Astrocyte (in vitro differentiated cells and primary cell): Measurements from ENCODE around the gene C21orf91. TPM values are rescaled to one million over a fixed set of nuclear protein-coding genes. Genes with fewer than 3 reads are reported as not detected.

Source experiments
- DNase-seq: peaks from one replicate; pipeline ENCODE4 v3.0.0-alpha.2; 2010; ENCODE audit warnings: low read depth
- FAIRE-seq: peaks from 2 replicates; lab custom pipeline; 2011; peaks lifted over from hg19 to GRCh38; lab: Jason Lieb, UNC
- H2AFZ ChIP-seq: 2 replicates; pipeline ENCODE4 v1.6.0; 2012; ENCODE audit warnings: low read depth, low read length, inconsistent platforms
- H3K27ac ChIP-seq: 2 replicates; pipeline ENCODE4 v1.5.1; 2011; ENCODE audit warnings: low read depth, low read length, inconsistent platforms
- H3K27me3 ChIP-seq: 2 replicates; pipeline ENCODE4 v1.6.0; 2011; ENCODE audit warnings: low read length, inconsistent platforms; ENCODE audit not compliant: insufficient read depth
- H3K36me3 ChIP-seq: 2 replicates; pipeline ENCODE4 v1.5.1; 2011; ENCODE audit warnings: low read length, inconsistent platforms; ENCODE audit not compliant: insufficient read depth
- H3K4me1 ChIP-seq: 2 replicates; pipeline ENCODE4 v1.5.1; 2011; ENCODE audit warnings: low read length, inconsistent platforms; ENCODE audit not compliant: insufficient read depth
- H3K4me2 ChIP-seq: 2 replicates; pipeline ENCODE4 v1.6.0; 2012; ENCODE audit warnings: low read length, inconsistent platforms
- H3K4me3 ChIP-seq: 2 replicates; pipeline ENCODE4 v1.5.1; 2011; ENCODE audit warnings: low read depth, mild to moderate bottlenecking, low read length, inconsistent platforms; ENCODE audit not compliant: insufficient read depth
- H3K79me2 ChIP-seq: 2 replicates; pipeline ENCODE4 v1.6.0; 2012; ENCODE audit warnings: mild to moderate bottlenecking, low read length, inconsistent platforms; ENCODE audit not compliant: insufficient read depth
- H3K9ac ChIP-seq: 2 replicates; pipeline ENCODE4 v1.6.0; 2012; ENCODE audit warnings: mild to moderate bottlenecking, low read length, inconsistent platforms
- H3K9me3 ChIP-seq: 2 replicates; pipeline ENCODE4 v1.5.1; 2012; ENCODE audit warnings: low read depth, mild to moderate bottlenecking, low read length, inconsistent platforms; ENCODE audit not compliant: insufficient read depth
- H4K20me1 ChIP-seq: 2 replicates; pipeline ENCODE4 v1.6.0; 2012; ENCODE audit warnings: low read length, inconsistent platforms; ENCODE audit not compliant: insufficient read depth
- H3K27ac Mint-ChIP-seq: one replicate; pipeline ENCODE4 v1.8.0; 2021; ENCODE audit warnings: mild to moderate bottlenecking, mixed read lengths; ENCODE audit not compliant: unreplicated experiment
- H3K27me3 Mint-ChIP-seq: one replicate; pipeline ENCODE4 v1.8.0; 2021; ENCODE audit warnings: low read depth, mixed read lengths; ENCODE audit not compliant: unreplicated experiment
- H3K36me3 Mint-ChIP-seq: one replicate; pipeline ENCODE4 v1.8.0; 2021; ENCODE audit warnings: low read depth, mixed read lengths; ENCODE audit not compliant: unreplicated experiment
- H3K4me1 Mint-ChIP-seq: one replicate; pipeline ENCODE4 v1.8.0; 2021; ENCODE audit warnings: low read depth, mixed read lengths; ENCODE audit not compliant: unreplicated experiment
- H3K4me3 Mint-ChIP-seq: one replicate; pipeline ENCODE4 v1.8.0; 2021; ENCODE audit warnings: mild to moderate bottlenecking, moderate library complexity, mixed read lengths; ENCODE audit not compliant: unreplicated experiment
- H3K9me3 Mint-ChIP-seq: one replicate; pipeline ENCODE4 v1.8.0; 2021; ENCODE audit warnings: mild to moderate bottlenecking, mixed read lengths; ENCODE audit not compliant: unreplicated experiment
- CTCF ChIP-seq: IDR thresholded peaks from 2 replicates; pipeline ENCODE4 v1.5.1; 2011; ENCODE audit warnings: low read depth, mild to moderate bottlenecking, inconsistent platforms, low read length, moderate library complexity; ENCODE audit not compliant: insufficient read depth
- EZH2 ChIP-seq: IDR thresholded peaks from 2 replicates; pipeline ENCODE4 v1.6.1; 2012; ENCODE audit warnings: mild to moderate bottlenecking, low read length, inconsistent platforms; ENCODE audit not compliant: insufficient read depth
- total RNA-seq: library from RNA; stranded (reverse); gene quantifications from 2 replicates; pipeline ENCODE4 v1.2.1, GENCODE V29; 2021

The C21orf91 gene
- total RNA-seq, 1 donor from 2014 or later = 31.9 TPM

DNA sequence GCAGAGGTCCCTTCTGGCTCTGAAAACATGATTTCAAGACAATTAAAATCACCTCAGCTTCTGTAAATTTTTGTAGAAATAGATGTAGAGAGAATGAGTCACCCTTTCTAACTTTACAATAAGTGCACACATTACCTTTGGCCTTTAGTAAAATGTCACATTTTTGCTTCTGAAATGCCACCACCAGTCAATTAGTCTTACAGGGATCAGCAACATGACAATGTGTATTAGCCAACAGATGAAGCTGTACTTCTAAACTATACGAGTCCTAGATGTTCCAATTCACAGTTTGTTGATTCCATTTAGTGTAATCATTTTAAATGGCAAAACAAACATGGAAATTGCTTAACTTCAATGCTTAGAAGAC is 23.1 kb downstream of the C21orf91 start:
- Histone ChIP-seq H3K79me2 (peaks cover 6% of the 10 kb centered on the region), H3K27me3 (no peaks in the 10 kb centered on the region), H3K9me3 (no peaks in the 10 kb centered on the region), H2AFZ (no peak overlapping the region), H3K4me3 (no peak overlapping the region), H3K4me1 (no peaks in the 10 kb centered on the region), H3K27ac (no peak overlapping the region), H4K20me1 (peaks cover 4% of the 10 kb centered on the region), H3K36me3 (peaks cover 3% of the 10 kb centered on the region), H3K9ac (no peak overlapping the region), H3K4me2 (no peak overlapping the region)
- DNase-seq (no peak), FAIRE-seq (no peak)
- H3K4me3 Mint-ChIP-seq = no peak overlapping the region
- H3K36me3 Mint-ChIP-seq = peaks cover 11% of the 10 kb centered on the region
- no peaks in the 10 kb centered on the region for H3K27me3 Mint-ChIP-seq
- no peak for TF ChIP-seq CTCF
- no peak for TF ChIP-seq EZH2
- peaks cover 14% of the 10 kb centered on the region for H3K4me1 Mint-ChIP-seq
- H3K9me3 Mint-ChIP-seq = no peaks in the 10 kb centered on the region
- H3K27ac Mint-ChIP-seq = no peak overlapping the region

DNA sequence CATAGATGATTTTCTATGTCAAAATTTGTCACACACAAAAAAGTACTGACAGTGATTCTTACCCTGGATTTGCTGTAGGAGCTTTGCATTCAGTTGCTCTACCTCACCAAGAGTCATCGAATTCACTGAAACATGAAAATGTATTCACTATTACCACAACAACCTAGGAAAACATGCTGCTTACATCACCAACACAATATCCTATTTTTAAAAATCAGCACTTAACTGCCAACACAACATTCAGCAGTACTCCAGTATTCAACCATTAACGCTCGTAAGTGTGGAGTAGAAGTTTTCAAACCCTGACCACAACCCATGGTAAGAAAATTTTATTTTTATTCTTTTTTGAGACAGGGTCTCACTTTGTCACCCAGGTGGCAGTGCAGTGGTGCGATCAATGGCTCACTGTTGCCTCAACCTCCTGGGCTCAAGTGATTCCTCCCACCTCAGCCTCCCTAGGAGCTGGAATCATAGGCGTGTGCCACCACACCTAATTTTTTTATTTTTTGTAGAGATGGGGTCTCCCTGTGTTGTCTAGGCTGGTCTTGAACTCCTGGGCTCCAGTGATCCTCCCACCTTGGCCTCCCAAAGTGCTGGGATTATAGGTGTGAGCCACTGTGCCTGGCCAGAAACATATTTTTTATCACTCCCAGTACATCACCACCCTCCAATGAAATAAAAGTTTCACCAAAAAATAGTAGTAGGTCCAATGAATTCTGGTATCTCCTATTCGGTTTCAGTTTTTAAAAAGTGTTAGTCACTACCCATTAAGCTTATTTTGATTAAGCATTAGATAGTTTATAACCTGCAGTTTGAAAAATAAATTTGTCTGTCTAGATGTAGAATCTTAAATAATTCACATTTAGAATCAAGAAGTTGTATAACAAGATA is 23.8 kb downstream of the C21orf91 start:
- Histone ChIP-seq H3K27me3 (no peaks in the 10 kb centered on the region), H3K4me2 (no peak overlapping the region), H3K9ac (no peak overlapping the region), H3K79me2 (peaks cover 6% of the 10 kb centered on the region), H4K20me1 (peaks cover 4% of the 10 kb centered on the region), H3K27ac (no peak overlapping the region), H3K36me3 (peaks cover 3% of the 10 kb centered on the region), H2AFZ (no peak overlapping the region), H3K4me1 (no peaks in the 10 kb centered on the region), H3K9me3 (no peaks in the 10 kb centered on the region), H3K4me3 (no peak overlapping the region)
- no peaks in the 10 kb centered on the region for H3K9me3 Mint-ChIP-seq
- H3K4me3 Mint-ChIP-seq = no peak overlapping the region
- TF ChIP-seq EZH2 = no peak
- FAIRE-seq = no peak
- no peaks in the 10 kb centered on the region for H3K27me3 Mint-ChIP-seq
- DNase-seq = no peak
- peaks cover 14% of the 10 kb centered on the region for H3K4me1 Mint-ChIP-seq
- peaks cover 11% of the 10 kb centered on the region for H3K36me3 Mint-ChIP-seq
- no peak overlapping the region for H3K27ac Mint-ChIP-seq

- H3K27ac ChIP-seq = no peak overlapping the region
- peaks cover 3% of the 10 kb centered on the region for H3K36me3 ChIP-seq
- no peaks in the 10 kb centered on the region for H3K9me3 Mint-ChIP-seq
Observed at GRCh38 chr21:17794518-17795145, 24.5 kb downstream of the C21orf91 start.

More at GRCh38 chr21:17794518-17795145, 24.5 kb downstream of the C21orf91 start:
- no peak for DNase-seq
- Histone ChIP-seq H3K27me3 (no peaks in the 10 kb centered on the region), H3K9ac (no peak overlapping the region), H3K4me1 (no peaks in the 10 kb centered on the region), H4K20me1 (peaks cover 4% of the 10 kb centered on the region), H3K4me3 (no peak overlapping the region), H3K4me2 (no peak overlapping the region), H2AFZ (no peak overlapping the region), H3K79me2 (peaks cover 3% of the 10 kb centered on the region), H3K9me3 (no peaks in the 10 kb centered on the region)
- H3K36me3 Mint-ChIP-seq = peaks cover 11% of the 10 kb centered on the region
- H3K27me3 Mint-ChIP-seq = no peaks in the 10 kb centered on the region
- no peak for TF ChIP-seq EZH2
- no peak for TF ChIP-seq CTCF
- H3K4me3 Mint-ChIP-seq = no peak overlapping the region
- FAIRE-seq = no peak
- no peak overlapping the region for H3K27ac Mint-ChIP-seq
- H3K4me1 Mint-ChIP-seq = peaks cover 14% of the 10 kb centered on the region
